ENCODE results near the gene SLC25A21.
"Not testable (repeated sequence)": the region's sequence is repeated elsewhere in the genome, so short reads cannot be mapped to it uniquely, and the experiment has no call there.

SLC25A21 gene

DNA sequence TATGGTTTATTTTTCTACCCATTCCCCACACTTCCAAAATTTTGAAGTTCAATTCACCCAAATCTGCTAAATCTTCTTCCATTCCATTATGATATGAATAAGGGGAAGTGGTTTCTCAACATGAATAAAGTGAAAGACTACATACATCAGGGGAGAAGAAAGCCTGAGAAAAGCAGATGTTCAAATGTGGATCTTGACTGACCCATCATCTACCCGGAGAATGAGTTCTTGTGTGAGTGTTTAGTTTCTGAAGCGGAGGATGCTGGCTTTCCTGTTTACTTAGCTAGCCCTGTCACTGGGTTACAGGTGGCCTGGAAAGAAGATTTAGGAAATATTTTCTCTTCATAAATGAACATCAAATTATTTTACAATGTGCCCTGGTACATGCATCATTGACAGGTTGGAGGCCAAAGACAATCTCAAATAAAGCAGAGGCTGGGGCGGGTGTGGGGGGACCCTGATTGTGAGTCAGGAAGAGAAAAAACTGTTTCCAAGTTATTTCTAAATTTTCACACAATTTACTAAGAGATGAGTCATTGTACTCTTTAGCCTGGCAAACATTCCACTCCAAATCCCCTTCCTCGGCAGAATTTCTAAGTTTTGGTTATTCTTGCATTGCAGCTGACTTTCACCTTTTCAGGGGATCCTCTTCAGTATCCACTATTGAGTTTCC is 135.6 kb downstream of the SLC25A21 start:
- DNase-seq = no peak

DNA sequence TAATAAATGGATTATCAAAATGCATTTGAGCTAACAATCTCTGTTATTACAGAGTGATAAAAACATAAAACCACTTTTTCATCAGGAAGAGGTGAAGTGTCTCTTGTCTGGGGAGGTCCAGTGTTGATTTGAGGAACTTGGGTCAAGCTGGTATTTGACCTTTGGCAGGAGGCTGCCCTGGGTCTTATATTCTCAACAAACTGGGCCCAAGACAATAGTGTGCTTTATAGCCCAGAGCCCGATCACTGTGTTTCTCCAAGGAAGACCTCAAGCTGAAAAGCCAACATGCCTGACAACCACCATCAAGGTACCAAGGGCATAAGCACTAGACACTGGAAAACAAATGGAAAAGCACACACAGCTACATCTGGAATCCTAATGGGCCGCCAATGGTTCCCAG is 137.0 kb downstream of the SLC25A21 start:
- no peak for DNase-seq

DNA sequence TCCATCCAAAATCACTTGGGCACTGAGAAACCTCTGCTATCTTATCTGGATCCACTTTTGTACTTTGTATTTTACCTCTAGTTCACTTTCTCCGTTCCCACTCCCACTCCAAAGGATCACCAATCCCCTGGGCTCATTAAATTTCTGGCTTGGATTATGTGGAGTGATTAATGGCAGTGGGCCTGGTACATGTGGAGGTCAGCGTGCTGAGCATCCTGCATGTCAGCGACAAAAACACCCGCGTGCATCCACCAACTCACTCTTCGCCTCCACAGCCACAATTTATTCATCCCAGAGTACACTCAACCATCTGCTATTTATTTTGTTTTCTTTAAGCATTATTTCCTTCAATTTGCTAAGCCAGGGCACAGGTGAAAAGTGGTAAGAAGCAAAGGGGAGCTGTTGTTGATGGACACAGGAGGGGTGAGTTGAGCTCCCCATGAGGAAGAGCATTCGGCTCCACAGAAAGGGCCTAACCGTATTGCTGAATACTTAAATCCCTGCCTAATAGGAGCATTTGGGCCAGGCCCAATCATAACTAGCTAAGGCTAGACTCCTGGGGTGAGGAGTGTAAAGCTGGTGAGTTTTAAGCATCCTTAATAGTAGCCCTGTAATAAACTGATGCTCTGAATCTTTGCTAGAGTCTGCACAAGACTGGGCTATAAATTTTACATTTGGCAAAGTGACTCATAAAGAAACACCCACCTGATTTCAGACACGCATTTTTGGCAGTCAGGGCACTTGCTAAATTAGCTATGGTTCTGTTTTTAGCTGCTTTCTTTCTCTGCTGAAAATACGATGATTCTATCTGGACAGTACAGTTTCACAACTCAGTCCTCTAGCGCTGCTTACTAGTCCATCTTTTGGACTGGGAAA is 137.8 kb downstream of the SLC25A21 start:
- DNase-seq = no peak

DNA sequence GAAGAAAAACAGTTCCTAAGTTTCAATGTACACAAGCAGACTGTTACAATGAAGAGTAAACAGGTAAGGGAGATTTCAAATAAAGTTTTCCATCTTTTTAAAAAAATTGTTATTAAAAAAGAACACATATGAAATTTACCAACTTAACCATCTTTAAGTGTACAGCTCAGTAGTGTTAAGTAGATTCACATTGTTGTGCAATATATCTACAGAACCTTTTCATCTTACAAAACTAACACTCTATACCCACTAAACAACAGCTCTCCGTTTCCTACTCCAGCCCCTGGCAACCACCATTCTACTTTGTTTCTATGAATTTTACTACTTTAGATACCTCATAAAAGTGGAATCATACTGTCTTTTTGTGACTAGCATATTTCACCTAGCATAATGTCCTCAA is 139.5 kb downstream of the SLC25A21 start:
- no peak for DNase-seq

DNA sequence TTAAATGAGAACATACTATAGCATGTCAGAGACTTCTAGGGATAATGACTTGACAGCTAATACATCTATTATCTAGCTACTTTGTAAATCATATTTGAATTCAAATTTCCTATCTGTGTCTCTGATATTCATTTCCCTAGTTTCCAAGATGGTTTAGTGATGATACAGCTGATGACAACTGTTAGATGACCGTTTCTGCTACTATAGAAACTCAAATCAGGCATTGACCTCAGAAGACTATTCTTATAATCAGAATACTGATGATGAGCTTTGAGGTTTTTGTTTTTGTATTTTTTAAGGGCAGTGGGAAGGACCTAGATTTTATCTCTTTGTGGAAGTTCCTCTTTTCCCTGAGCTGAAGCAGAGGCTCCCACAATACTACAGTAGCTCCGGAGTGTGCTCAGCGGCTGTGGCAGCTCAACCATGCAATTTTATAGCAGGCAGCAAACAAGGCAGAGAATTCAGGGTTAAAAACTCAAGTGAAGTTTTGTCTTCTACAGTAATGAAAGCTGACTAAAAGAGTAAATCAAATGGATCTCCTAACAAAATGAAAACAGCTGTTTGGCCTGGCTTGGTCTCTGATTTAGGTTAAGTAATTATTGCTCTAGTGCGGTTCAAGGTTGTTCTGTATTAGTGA is 145.1 kb downstream of the SLC25A21 start:
- DNase-seq = no peak

DNA sequence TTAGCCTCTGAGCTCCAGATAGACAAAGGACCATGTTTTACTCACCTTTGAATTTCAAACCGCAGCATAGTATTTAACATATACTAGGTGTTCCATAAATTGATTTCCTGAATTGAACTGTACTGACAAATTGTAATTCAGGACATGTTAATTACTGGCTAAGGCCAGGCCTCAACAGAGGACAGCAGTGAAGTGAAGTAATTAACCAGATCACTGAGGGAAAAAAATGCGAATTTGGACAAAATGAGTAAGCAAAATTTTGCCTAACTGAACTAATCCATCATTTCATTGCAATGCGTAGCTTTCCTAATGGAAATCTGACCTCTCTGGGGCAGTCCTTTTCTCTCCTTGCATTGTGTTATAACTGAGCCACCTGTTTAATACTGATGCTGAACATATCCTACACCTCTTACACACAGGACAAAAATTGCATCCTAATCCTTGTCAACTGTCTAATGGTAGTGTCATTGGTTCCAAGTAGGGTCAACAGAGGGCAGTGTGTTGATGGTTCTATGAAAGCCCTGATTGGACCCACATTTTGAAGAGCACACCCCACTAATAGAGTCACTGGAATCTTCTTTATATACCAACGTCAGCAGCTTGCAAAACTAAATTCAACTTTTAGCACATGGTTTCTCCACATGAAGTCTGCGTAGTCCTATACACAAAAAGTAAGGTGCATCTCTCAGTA is 148.4 kb downstream of the SLC25A21 start:
- no peak for DNase-seq

DNA sequence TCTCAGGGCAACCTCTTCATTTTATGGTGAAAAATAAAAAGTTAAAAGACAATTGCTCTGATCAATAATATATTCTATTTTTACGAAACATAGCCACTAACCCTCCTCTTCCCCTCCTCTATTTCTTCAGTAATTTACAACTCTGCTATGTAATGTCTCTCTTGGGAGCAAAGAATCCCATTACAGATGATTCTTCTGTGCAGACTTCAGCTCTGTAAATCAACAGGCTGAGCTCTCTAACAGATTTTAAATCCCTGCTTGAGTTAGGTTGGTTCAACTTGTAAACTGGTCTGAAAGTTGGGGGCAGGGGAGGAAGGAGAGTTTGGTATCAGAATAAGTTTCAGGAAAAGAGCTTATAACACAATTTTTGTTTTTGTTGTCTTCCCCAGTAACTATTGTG is 151.0 kb downstream of the SLC25A21 start:
- no peak for DNase-seq

DNA sequence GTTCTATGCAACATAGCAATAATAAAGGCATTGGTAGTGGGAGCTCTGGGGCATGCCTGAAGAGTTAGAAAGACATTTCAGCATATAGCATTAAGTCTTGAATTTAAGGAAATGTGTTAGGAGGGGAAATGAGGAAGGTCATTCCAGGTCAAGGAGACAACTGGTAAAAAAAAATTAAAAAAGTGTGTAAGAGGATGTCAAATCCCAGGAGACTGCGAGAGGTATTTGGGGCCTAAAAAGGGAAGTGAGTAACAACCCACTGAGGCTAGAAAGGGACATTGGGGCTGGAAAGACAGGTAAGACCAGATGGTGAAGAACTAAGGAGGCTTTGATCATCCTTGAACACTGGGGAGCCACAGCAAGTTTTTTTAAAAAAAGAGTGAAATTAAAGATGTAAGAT is 152.9 kb downstream of the SLC25A21 start:
- no peak for DNase-seq

DNA sequence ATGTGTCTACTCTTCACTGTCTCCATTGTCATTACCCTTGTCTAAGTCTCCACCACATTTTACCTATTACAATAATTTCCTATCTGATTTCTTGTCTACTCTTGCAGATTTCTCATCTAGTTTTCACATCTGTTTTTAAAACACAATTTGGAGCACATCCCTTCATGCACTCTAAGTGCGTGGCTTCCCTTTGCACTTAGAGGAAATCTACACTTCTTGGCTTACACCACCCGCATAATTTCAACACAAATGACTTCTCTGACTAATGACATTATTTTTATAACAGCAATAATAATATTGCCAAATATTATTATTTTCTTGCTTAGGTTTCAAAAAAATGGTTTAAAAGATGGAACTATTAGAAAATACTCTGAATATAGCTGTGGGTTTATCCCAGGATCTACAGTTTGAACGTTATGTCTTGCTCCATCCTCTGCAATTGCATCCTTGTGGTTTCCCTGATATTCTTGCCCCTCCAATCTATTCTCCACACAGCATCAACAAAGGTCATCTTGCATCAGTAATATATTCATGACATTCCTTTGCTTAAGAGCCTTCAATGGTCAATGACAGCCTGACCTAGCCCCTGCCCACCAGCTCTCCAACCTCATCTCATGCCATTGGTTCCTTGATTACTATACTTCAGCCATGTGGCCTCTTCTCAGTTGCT is 153.7 kb downstream of the SLC25A21 start:
- no peak for DNase-seq

DNA sequence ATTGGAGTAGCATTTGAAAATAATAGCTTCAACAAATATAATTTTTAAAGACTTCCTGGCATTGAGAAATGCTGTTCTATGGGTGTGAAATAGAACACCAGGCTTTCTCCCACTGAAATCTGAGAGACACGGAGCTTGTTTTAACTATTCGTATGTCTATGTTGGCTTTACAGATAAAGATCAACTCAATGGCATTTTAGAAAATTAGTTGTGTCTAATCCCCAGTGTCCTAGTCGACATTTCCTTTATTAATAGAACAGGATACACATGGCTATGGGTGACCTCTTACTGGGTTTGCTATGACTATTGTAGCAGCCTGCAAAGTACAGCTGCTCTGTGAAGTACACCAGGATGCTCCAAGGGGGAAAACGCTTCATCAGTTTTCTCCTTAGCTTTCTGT is 159.3 kb downstream of the SLC25A21 start:
- no peak for DNase-seq

DNA sequence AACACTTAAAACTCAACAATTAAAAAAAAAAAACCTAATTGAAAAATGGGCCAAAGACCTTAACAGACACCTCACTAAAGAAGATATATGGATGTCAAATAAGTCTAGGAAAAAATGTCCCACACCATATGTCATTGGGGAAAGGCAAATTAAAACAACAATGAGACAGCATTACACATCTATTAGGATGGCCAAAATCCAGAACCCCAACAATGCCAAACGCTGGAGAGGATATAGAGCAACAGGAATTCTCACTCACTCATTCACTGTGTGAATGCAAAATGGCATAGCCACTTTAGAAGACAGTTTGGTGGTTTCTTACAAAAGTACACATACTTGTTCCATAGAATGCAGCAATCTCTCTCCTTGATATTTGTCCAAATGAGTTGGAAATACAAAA is 173.7 kb downstream of the SLC25A21 start:
- no peak for DNase-seq

DNA sequence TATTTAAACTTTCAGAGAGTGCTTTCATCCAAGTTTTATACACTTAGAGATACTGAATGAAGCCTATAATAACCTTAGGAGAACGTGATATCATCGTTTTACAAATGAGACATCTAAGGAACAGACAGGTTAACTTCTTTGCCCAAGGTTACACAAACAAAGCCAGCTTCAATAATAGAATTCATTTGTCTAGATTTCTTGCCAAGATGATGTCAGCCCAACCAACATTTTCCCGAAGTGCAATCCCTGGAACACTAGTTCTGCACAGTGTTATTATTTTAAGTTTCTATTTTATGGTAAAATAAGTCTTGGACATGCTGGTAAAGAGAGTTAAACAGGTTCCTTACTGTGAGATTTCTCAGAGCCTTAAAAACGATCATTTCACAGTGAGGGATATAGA is 174.6 kb downstream of the SLC25A21 start:
- DNase-seq = no peak

DNA sequence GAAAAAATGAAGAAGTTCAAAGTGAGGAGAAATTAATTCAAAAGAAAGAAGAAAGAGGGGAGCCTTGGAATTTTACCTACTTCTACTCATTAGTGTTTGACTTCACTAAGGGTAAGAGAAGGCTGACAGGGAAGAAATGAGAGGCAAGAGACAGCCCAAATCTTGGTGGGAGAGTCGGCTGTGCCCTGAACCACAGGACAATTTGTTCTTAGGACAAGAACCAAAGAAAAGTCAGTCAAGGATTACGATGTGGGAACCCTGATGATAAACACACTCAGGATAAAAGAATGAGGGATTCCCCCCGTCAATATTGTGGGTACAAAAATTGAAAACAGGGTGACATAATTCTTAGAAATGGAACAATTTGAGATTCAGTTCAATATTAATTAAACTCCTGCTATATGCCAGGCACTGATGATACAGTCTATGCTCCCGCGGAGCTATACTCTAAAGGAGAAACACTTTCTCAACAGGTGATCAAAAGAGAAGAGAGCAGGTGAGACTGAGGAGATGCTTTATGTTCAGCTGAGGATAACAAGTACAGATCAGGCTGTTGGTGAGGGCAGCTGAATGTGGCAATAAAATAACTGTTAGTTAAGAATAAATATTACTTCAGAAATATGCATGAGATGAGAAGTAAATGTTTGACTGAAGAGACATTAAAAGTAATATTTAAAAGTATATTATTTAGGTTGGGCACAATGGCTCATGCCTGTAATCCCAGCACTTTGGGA is 175.4 kb downstream of the SLC25A21 start:
- DNase-seq = no peak

DNA sequence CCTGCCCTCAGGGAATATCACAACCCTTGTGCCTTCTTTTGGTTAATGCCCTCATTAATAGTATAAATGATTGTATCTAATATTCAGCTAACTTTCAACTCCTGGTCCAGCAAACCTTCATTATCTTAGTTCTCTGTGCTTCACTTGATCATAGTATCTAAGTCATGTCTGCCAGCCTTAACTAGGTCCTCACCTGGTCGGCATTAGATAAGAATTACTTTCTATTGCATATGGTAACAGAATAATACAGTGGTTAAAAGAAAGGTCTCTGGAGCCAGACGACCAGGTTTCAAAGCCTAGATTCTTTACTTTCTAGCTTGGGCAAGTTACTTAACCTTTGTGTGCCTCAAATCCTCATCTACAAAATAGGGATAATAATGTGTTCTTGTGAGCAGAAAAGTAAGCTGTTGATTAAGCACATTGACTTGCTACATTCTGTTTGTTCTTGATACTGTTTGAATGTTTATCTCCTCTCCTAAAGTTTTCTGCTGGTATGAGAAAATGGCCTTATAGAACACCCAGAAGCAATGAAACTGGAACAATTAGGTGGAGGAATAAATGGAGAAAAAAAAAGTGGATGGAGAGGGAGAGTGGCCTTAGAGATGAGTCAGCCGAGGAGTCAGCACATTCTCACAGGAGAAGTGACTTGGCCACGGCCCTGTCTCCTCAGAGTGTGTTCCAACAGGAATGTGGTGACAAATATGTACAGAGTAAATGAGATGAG is 176.1 kb downstream of the SLC25A21 start:
- DNase-seq = no peak

DNA sequence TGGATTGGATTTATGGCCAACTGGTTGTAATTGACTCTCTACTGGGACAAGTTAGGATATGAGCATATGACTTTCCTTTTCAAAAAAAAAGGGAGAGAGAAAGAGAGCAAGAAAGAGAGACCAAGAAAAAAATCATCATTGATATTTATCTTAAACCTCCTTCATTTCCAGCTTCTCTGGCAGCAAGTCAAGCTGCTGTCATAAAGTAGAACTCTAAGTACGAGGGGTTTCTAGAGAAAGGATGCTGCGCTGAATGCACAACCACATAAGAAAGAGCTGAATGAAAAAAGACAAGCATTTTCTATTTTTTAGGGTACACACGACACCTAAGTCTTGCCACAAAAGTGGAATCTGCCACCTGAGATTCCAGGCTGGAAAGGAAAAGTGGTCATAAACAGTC is 182.6 kb downstream of the SLC25A21 start:
- no peak for DNase-seq

DNA sequence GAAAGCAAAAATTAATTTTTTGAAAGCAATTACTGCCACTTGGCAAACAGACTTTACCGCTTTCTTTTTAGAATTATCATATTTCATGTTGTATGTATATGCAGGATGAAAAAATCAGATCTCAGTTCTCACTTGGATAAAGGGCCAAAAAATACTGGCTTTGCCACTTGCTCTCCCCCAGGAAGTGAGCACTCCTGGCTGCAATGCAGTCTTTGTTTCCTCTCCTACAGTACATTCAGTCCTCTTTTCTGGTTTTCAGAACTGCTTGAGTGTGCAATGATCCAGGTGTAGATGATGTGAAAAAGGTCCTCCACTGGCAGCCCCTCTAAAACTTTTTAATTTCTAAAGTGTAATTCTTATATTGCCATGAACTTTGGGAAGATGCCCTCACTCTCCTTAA is 183.4 kb downstream of the SLC25A21 start:
- DNase-seq = no peak

DNA sequence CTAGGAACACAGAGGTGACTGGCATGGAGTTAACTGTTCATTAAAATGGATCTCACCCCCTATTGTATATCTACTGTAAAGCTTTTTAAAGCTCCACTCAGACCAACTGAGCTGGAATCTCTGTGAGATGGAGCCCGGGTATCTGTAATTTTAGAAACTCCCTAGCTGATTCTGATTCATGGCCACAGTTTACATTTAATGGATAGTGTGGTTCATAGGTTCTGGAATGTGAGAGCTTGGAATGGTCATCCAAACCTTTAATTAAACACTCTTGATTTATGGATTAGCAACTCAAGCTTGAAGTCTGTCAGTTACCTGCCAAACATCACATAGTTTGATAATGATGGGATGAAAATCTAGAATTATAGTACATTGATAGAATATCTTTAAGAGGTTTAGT is 183.8 kb downstream of the SLC25A21 start:
- no peak for DNase-seq

DNA sequence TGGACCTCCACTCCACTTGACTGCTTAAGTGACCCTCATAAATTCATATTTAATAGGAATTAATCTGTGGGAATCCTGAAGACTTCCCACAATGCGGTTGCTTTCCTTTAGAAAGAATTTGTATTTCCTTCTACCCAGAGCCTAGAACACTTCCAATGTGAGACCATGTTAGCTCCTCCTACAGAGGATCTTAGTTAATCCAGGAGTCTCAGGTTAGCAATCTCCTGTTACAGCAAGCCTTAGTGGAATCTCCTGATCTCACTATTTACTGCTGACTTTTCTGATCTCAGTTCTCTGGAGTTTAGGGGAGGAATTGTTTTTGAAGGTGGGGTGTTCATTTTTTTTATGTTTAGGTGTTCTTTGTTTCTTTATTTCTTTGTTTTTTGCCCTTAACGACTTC is 186.0 kb downstream of the SLC25A21 start:
- DNase-seq = no peak

DNA sequence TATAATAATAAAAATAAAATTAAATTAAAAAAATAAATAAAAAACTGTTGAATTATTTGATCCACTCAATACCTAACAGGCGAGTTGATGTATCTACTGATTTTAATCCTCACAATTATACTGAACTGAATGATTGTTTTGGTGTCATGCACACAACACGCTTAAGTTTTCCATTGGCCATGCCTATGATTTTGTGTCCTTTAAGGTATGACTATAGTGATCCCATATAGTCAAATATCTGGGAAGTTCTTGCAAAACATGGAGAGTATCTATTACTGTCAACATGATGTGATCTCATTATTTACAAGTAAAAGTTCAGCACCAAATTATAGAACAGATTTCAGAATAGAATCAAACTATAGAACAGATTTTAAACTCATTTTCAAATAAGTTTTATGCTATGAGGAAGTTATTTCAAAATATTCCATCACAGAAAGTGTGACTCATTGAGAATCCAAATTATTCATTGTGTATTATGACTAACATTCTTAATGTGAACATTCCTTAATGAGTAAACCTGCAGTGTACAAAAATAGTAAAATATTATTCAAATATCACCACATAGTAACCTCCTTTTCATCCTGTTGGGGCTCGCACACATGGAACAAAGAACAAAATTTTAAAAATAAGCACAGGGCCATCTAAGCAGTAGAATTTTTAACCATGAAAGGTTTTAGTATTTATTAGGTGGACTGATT is 190.4 kb downstream of the SLC25A21 start:
- DNase-seq = no peak

DNA sequence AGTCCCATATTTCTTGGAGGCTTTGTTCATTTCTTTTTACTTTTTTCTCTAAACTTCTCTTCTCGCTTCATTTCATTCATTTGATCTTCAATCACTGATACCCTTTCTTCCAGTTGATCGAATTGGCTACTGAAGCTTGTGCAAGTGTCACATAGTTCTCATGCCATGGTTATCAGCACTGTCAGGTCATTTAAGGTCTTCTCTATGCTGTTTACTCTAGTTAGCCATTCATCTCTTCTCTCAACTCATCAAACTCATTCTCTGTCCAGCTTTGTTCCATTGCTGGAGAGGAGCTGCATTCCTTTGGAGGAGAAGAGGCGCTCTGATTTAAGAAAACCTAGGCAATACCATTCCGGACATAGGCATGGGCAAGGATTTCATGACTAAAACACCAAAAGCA is 192.0 kb downstream of the SLC25A21 start:
- not testable (repeated sequence) for DNase-seq

DNA sequence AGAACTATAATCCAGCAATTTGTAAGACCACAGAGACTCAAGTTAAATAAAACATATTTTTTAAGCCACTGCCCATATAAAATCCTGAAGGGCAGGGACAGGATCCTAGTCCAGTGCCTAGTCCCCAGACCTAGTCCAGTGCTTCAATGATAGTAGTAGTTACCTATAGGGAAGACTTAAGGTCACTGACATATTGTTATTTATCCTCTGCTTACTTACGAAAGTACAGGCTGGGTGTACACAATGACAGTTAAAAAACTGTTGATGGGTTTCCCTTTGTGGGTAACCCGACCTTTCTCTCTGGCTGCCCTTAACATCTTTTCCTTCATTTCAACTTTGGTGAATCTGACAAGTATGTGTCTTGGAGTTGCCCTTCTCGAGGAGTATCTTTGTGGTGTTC is 192.5 kb downstream of the SLC25A21 start:
- DNase-seq = no peak
